Measurements from ENCODE around the gene ZBTB46. TPM values are rescaled to one million over a fixed set of nuclear protein-coding genes. Genes with fewer than 3 reads are reported as not detected.

ZBTB46 gene
- total RNA-seq, 1 experiment from 2014 or later, result 3.6 TPM

DNA sequence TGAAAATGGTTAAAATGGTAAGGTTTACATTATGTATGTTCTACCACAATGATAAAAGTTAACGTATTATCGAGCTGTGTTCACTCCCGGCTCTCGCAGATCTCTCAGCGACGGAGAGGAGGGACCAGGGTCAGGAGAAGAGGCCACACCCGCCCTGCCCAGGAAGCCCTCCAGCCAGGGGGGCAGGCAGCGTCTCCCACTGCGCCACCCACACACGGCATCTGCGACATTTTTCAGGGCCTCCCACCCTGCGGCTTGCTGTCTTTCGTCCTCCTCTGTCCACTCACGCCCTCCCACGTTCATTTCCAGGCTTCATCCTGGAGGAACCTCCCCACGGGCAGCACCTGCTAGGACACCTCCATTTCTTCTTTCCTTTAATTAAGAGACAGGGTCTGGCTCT lies 43.3 kb downstream of the ZBTB46 start:
- CTCF ChIA-PET, result no interaction called here
- intact Hi-C loops (cut with micrococcal nuclease; ENCODE audit: unreplicated experiment), result no loop called here
- no peak for DNase-seq
- no peaks in the 10 kb centered on the region for H3F3A ChIP-seq (ENCODE audit: insufficient read depth, low read depth)
- no peak overlapping the region for H3K4me2 ChIP-seq
- H3K79me2 ChIP-seq (ENCODE audit: low read depth), result no peaks in the 10 kb centered on the region
- no peak overlapping the region for H3K4me3 ChIP-seq
- no peaks in the 10 kb centered on the region for H3K36me3 ChIP-seq (ENCODE audit: low read depth)
- POLR2A ChIA-PET (ENCODE audit: unreplicated experiment), result no interaction called here
- no peaks in the 10 kb centered on the region for H3K27me3 ChIP-seq (ENCODE audit: insufficient read depth, low read depth)
- H3K9me3 ChIP-seq (ENCODE audit: insufficient read depth, low read depth), result no peaks in the 10 kb centered on the region
- H3K4me1 ChIP-seq (replicated peaks; ENCODE audit: insufficient read depth), result no peaks in the 10 kb centered on the region
- no TSS peak for BruUV-seq (replicated peaks)
- no peak for TF ChIP-seq EZH2 (IDR thresholded peaks at IDR 0.05; ENCODE audit: low read depth)
- TF ChIP-seq, protein P1, sequence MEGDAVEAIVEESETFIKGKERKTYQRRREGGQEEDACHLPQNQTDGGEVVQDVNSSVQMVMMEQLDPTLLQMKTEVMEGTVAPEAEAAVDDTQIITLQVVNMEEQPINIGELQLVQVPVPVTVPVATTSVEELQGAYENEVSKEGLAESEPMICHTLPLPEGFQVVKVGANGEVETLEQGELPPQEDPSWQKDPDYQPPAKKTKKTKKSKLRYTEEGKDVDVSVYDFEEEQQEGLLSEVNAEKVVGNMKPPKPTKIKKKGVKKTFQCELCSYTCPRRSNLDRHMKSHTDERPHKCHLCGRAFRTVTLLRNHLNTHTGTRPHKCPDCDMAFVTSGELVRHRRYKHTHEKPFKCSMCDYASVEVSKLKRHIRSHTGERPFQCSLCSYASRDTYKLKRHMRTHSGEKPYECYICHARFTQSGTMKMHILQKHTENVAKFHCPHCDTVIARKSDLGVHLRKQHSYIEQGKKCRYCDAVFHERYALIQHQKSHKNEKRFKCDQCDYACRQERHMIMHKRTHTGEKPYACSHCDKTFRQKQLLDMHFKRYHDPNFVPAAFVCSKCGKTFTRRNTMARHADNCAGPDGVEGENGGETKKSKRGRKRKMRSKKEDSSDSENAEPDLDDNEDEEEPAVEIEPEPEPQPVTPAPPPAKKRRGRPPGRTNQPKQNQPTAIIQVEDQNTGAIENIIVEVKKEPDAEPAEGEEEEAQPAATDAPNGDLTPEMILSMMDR (conservative IDR thresholded peaks at IDR 0.05), result no peak
- H4K20me1 ChIP-seq (ENCODE audit: insufficient read depth), result no peaks in the 10 kb centered on the region
- H2AFZ ChIP-seq, result no peak overlapping the region
- H3K27ac ChIP-seq, result no peak overlapping the region
- H3K9me2 ChIP-seq (ENCODE audit: insufficient read depth), result no peaks in the 10 kb centered on the region

DNA sequence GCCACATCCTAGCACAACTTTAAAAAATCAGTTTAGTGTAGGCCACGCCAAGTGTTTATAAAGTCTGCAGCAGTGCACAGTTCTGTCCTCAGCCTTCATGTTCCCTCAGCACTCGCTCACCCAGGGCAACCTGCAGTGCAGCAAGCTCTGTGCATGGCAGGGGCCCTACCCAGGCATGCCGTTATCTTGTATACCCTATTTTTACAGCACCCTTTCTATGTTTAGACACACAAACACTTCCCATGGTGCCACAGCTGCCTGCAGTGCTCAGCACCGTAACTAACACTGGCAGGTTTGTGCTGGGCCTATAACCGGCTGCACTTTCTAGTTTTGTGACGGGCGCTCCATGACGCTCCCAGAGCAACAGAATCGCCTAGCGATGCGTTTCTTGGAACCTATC lies 43.8 kb downstream of the ZBTB46 start:
- Histone ChIP-seq H3K4me1 (replicated peaks; ENCODE audit: insufficient read depth) (no peaks in the 10 kb centered on the region), H3K36me3 (ENCODE audit: low read depth) (no peaks in the 10 kb centered on the region), H3K27me3 (ENCODE audit: insufficient read depth, low read depth) (no peaks in the 10 kb centered on the region), H2AFZ (no peak overlapping the region), H3K9me3 (ENCODE audit: insufficient read depth, low read depth) (no peaks in the 10 kb centered on the region), H3K4me3 (no peak overlapping the region), H3K4me2 (no peak overlapping the region), H3F3A (ENCODE audit: insufficient read depth, low read depth) (no peaks in the 10 kb centered on the region), H4K20me1 (ENCODE audit: insufficient read depth) (no peaks in the 10 kb centered on the region), H3K9me2 (ENCODE audit: insufficient read depth) (no peaks in the 10 kb centered on the region), H3K27ac (no peak overlapping the region), H3K79me2 (ENCODE audit: low read depth) (no peaks in the 10 kb centered on the region)
- no peak for TF ChIP-seq EZH2 (IDR thresholded peaks at IDR 0.05; ENCODE audit: low read depth)
- TF ChIP-seq, protein P1 (conservative IDR thresholded peaks at IDR 0.05), result no peak
- ChIA-PET CTCF (no interaction called here), POLR2A (ENCODE audit: unreplicated experiment) (interaction anchor here (0.6 kb wide), 1 partner anchor 100 kb away, joined by 8 read pairs; no protein-coding TSS in a partner anchor)
- DNase-seq, result no peak
- no TSS peak for BruUV-seq (replicated peaks)
- intact Hi-C loops (cut with micrococcal nuclease; ENCODE audit: unreplicated experiment), result no loop called here

DNA sequence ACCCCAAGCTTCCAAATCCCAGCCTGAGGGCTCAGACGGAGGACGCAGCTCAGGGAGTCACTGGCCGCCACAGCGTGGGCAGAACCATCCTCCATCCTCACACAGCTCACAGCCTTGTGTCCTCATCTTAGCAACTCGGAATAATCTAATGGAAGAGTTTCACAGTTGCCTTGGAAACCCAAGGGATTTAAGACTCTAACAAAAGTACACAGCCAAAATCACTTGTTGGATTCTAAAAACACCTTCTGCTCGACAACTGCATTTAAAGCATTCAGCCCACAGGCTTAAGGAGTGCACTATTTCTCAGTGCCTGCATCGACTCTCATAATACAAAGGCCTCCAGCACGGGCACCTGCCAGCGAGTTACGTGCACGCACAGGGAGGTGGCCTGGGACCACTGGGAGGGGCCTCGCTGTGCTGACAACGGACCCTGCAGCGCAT lies 45.4 kb downstream of the ZBTB46 start:
- no peak overlapping the region for H3K4me3 ChIP-seq
- H3K79me2 ChIP-seq (ENCODE audit: low read depth), result no peaks in the 10 kb centered on the region
- no peaks in the 10 kb centered on the region for H3K36me3 ChIP-seq (ENCODE audit: low read depth)
- H3K27me3 ChIP-seq (ENCODE audit: insufficient read depth, low read depth), result no peaks in the 10 kb centered on the region
- no peak for DNase-seq
- no peaks in the 10 kb centered on the region for H3K4me1 ChIP-seq (replicated peaks; ENCODE audit: insufficient read depth)
- H3K4me2 ChIP-seq, result no peak overlapping the region
- H3F3A ChIP-seq (ENCODE audit: insufficient read depth, low read depth), result no peaks in the 10 kb centered on the region
- no TSS peak for BruUV-seq (replicated peaks)
- no peak overlapping the region for H3K27ac ChIP-seq
- intact Hi-C loops (cut with micrococcal nuclease; ENCODE audit: unreplicated experiment), result loop anchor here (1.0 kb wide), 1 partner anchor 79 kb away; no protein-coding TSS in a partner anchor
- POLR2A ChIA-PET (ENCODE audit: unreplicated experiment), result interaction anchor here (0.8 kb wide), 1 partner anchor 10 kb away, joined by 3 read pairs; no protein-coding TSS in a partner anchor
- no peaks in the 10 kb centered on the region for H3K9me2 ChIP-seq (ENCODE audit: insufficient read depth)
- no peak overlapping the region for H2AFZ ChIP-seq
- CTCF ChIA-PET, result interaction anchor here (0.7 to 0.8 kb wide), 2 partner anchors 80 to 502 kb away, joined by 3 read pairs; partner anchors contain the start of gene TPD52L2
- no peak for TF ChIP-seq EZH2 (IDR thresholded peaks at IDR 0.05; ENCODE audit: low read depth)
- TF ChIP-seq, protein P1 (conservative IDR thresholded peaks at IDR 0.05), result no peak
- no peaks in the 10 kb centered on the region for H4K20me1 ChIP-seq (ENCODE audit: insufficient read depth)
- no peaks in the 10 kb centered on the region for H3K9me3 ChIP-seq (ENCODE audit: insufficient read depth, low read depth)
